Esophagus muscularis mucosa (tissue), 4 donors: ENCODE results near the gene KHDC1L. TPM values are rescaled to one million over a fixed set of nuclear protein-coding genes. Genes with fewer than 3 reads are reported as not detected.
"Not testable (repeated sequence)": the region's sequence is repeated elsewhere in the genome, so short reads cannot be mapped to it uniquely, and the experiment has no call there.

Source experiments
- DNase-seq: peaks from one replicate; pipeline ENCODE4 v3.0.0-alpha.2; 2017; ENCODE audit errors: extremely low spot score
- H3K27ac ChIP-seq, 4 donors: fragments of 200-600 bp; sonication (generic); replicated peaks in 1 of 4; 1 replicate in 3 of 4; 2 replicates in 1 of 4; pipeline ENCODE4 v1.5.1; 2016 to 2019; ENCODE audit warnings: mild to moderate bottlenecking in 1 of 4
- H3K27me3 ChIP-seq, 4 donors: fragments of 200-600 bp; sonication (generic); one replicate each; pipeline versions ENCODE4 v1.5.1 to v1.6.0; 2016 to 2019
- H3K36me3 ChIP-seq, 4 donors: fragments of 200-600 bp; sonication (generic); one replicate each; pipeline ENCODE4 v1.5.1; 2016 to 2019
- H3K4me1 ChIP-seq, 4 donors: fragments of 200-600 bp; sonication (generic); one replicate each; pipeline ENCODE4 v1.5.1; 2016 to 2019
- H3K4me3 ChIP-seq, 4 donors: fragments of 200-600 bp; sonication (generic); 1 replicate in 2 of 4; 2 replicates in 2 of 4; pipeline ENCODE4 v1.5.1; 2016 to 2019; ENCODE audit warnings: mild to moderate bottlenecking in 4 of 4, moderate library complexity in 1 of 4
- H3K9me3 ChIP-seq, 4 donors: fragments of 200-600 bp; sonication (generic); 1 replicate in 3 of 4; 2 replicates in 1 of 4; pipeline ENCODE4 v1.5.1; 2016 to 2019
- EP300 ChIP-seq: sonication (generic); formaldehyde crosslinking; IDR thresholded peaks from one replicate; pipeline ENCODE4 v1.6.1; 2017; ENCODE audit warnings: antibody characterized with exemption
- POLR2A ChIP-seq: fragments of 450-650 bp; IDR thresholded peaks from one replicate; pipeline ENCODE4 v1.6.1; 2017; ENCODE audit warnings: antibody characterized with exemption, moderate library complexity, mild to moderate bottlenecking, low read depth
- POLR2AphosphoS5 ChIP-seq, 2 donors: sonication (generic); formaldehyde crosslinking; IDR thresholded peaks; one replicate each; pipeline ENCODE4 v1.6.1; 2017; ENCODE audit warnings: antibody characterized with exemption in 2 of 2
- WGBS: methylation state at CpG from one replicate; pipeline ENCODE4 v1.1.5; 2018; 5-methylcytosine and 5-hydroxymethylcytosine counted together
- intact Hi-C: fragments of 100-400 bp; cut with DNase I; formaldehyde crosslinking; loops from one replicate; pipeline ENCODE4 v1.15.1; 2023
- total RNA-seq, 4 donors: library from RNA; depleted of rRNA; stranded (reverse); fragments of >200 nt; gene quantifications; one replicate each; pipeline versions ENCODE4 v1.1.0 to v1.2.1, GENCODE V29; 2016
- TF ChIP-seq, protein P1 (sequence below), 3 experiments: fragments of 200-600 bp in 2 of 3; fragments of 450-650 bp in 1 of 3; sonication (generic) in 2 of 3; IDR thresholded peaks; one replicate each; pipeline ENCODE4 v1.5.1; 2017 to 2019; ENCODE audit warnings: antibody characterized with exemption in 3 of 3, mild to moderate bottlenecking in 2 of 3, moderate library complexity in 1 of 3

Gene KHDC1L
- total RNA-seq, 4 donors from 2014 or later, result 0.83 TPM; not detected in 3

DNA sequence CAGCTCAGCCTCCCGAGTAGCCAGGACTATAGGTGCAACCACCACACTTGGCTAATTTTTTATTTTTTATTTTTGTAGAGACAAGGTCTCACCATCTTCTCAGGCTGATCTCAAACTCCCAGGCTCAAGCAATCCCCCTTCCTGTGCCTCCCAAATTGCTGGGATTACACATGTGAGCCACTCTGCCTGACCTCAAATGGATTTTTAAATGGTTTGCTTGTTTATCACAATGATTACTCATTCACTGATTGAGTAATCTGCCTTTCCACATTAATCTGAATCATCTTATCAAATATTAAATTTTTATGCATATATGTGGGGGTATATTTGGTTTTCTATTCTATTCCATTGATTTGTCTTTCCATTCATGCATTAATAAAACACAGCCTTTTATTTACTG is 9.4 kb upstream of the KHDC1L start:
- Histone ChIP-seq H3K36me3 (no peaks in the 10 kb centered on the region), H3K9me3 (no peaks in the 10 kb centered on the region), H3K27ac (no peak overlapping the region), H3K27me3 (no peaks in the 10 kb centered on the region), H3K4me1 (no peaks in the 10 kb centered on the region), H3K4me3 (no peak overlapping the region)
- 89% methylated on average over 1 of the region's 1 CpG for WGBS
- TF ChIP-seq, protein P1, sequence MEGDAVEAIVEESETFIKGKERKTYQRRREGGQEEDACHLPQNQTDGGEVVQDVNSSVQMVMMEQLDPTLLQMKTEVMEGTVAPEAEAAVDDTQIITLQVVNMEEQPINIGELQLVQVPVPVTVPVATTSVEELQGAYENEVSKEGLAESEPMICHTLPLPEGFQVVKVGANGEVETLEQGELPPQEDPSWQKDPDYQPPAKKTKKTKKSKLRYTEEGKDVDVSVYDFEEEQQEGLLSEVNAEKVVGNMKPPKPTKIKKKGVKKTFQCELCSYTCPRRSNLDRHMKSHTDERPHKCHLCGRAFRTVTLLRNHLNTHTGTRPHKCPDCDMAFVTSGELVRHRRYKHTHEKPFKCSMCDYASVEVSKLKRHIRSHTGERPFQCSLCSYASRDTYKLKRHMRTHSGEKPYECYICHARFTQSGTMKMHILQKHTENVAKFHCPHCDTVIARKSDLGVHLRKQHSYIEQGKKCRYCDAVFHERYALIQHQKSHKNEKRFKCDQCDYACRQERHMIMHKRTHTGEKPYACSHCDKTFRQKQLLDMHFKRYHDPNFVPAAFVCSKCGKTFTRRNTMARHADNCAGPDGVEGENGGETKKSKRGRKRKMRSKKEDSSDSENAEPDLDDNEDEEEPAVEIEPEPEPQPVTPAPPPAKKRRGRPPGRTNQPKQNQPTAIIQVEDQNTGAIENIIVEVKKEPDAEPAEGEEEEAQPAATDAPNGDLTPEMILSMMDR (IDR thresholded peaks at IDR 0.05), result no peak
- no peak for TF ChIP-seq EP300
- TF ChIP-seq POLR2A, result no peak
- TF ChIP-seq POLR2AphosphoS5 (IDR thresholded peaks at IDR 0.05), result no peak
- DNase-seq, result no peak
- intact Hi-C loops, result no loop called here

DNA sequence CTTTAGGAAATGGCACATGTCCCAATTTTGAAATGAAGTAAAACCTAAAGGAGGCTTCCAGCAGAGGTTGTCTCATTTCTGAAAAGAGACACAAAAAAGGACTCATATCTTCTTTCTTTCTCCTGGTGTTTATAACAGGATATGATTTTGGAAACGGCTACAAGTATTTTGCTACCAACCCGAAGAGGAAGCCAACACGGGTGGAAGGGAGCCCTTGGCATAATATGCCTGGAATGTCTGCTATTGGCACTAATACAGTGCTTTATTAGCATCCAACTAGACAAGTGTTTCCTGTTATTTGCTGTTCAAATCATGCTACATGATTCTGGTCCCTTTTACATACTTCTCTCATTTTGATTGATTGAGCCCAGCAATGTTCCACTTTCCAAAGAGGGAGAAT is 8.7 kb upstream of the KHDC1L start:
- intact Hi-C loops, H3K27ac ChIP-seq, H3K4me3 ChIP-seq, H3K27me3 ChIP-seq, H3K9me3 ChIP-seq, H3K36me3 ChIP-seq, H3K4me1 ChIP-seq, DNase-seq: not testable (repeated sequence)
- 43% methylated on average over 3 of the region's 3 CpGs for WGBS

- Histone ChIP-seq H3K9me3 (no peaks in the 10 kb centered on the region), H3K27me3 (no peaks in the 10 kb centered on the region), H3K4me1 (no peaks in the 10 kb centered on the region), H3K4me3 (no peak overlapping the region), H3K27ac (no peak overlapping the region), H3K36me3 (no peaks in the 10 kb centered on the region)
- 94% methylated on average over 6 of the region's 6 CpGs for WGBS
- intact Hi-C loops, result no loop called here
- TF ChIP-seq, protein P1 (IDR thresholded peaks at IDR 0.05), result no peak
- TF ChIP-seq EP300 (no peak), POLR2A (no peak), POLR2AphosphoS5 (IDR thresholded peaks at IDR 0.05) (no peak)
- DNase-seq, result no peak
Measured at GRCh38 chr6:73233048-73233447, 7.8 kb upstream of the KHDC1L start.

- TF ChIP-seq POLR2A, result no peak
- TF ChIP-seq POLR2AphosphoS5 (IDR thresholded peaks at IDR 0.05), result no peak
- TF ChIP-seq, protein P1 (IDR thresholded peaks at IDR 0.05), result no peak
- no peak for TF ChIP-seq EP300
- no peak overlapping the region for H3K4me3 ChIP-seq
- DNase-seq, result no peak
- H3K27me3 ChIP-seq, result no peaks in the 10 kb centered on the region
- no peak overlapping the region for H3K27ac ChIP-seq
- intact Hi-C loops, result no loop called here
- H3K4me1 ChIP-seq, result no peaks in the 10 kb centered on the region
- H3K9me3 ChIP-seq, result no peaks in the 10 kb centered on the region
- H3K36me3 ChIP-seq, result no peaks in the 10 kb centered on the region
- WGBS, result 68% methylated on average over 1 of the region's 1 CpG
Measured at GRCh38 chr6:73231986-73232391, 6.7 kb upstream of the KHDC1L start.

GRCh38 chr6:73227606-73228255 is 2.4 kb upstream of the KHDC1L start:
- Histone ChIP-seq H3K27ac (no peak overlapping the region), H3K4me3 (no peak overlapping the region), H3K36me3 (no peaks in the 10 kb centered on the region), H3K9me3 (no peaks in the 10 kb centered on the region), H3K4me1 (no peaks in the 10 kb centered on the region), H3K27me3 (no peaks in the 10 kb centered on the region)
- intact Hi-C loops, result no loop called here
- no peak for DNase-seq
- 86% methylated on average over 3 of the region's 3 CpGs for WGBS
- TF ChIP-seq, protein P1 (IDR thresholded peaks at IDR 0.05), result no peak
- TF ChIP-seq EP300, result no peak
- no peak for TF ChIP-seq POLR2AphosphoS5 (IDR thresholded peaks at IDR 0.05)
- TF ChIP-seq POLR2A, result no peak
